Hippocampal formation (tissue), 2 donors: ENCODE data around the gene NARS2.
"Not testable (repeated sequence)": the region's sequence is repeated elsewhere in the genome, so short reads cannot be mapped to it uniquely, and the experiment has no call there.

Experiments used
- DNase-seq, 2 donors: peaks; one replicate each; lab custom pipeline; 2025; lab: John Stamatoyannopoulos, UW

Gene NARS2, protein sequence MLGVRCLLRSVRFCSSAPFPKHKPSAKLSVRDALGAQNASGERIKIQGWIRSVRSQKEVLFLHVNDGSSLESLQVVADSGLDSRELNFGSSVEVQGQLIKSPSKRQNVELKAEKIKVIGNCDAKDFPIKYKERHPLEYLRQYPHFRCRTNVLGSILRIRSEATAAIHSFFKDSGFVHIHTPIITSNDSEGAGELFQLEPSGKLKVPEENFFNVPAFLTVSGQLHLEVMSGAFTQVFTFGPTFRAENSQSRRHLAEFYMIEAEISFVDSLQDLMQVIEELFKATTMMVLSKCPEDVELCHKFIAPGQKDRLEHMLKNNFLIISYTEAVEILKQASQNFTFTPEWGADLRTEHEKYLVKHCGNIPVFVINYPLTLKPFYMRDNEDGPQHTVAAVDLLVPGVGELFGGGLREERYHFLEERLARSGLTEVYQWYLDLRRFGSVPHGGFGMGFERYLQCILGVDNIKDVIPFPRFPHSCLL

DNA sequence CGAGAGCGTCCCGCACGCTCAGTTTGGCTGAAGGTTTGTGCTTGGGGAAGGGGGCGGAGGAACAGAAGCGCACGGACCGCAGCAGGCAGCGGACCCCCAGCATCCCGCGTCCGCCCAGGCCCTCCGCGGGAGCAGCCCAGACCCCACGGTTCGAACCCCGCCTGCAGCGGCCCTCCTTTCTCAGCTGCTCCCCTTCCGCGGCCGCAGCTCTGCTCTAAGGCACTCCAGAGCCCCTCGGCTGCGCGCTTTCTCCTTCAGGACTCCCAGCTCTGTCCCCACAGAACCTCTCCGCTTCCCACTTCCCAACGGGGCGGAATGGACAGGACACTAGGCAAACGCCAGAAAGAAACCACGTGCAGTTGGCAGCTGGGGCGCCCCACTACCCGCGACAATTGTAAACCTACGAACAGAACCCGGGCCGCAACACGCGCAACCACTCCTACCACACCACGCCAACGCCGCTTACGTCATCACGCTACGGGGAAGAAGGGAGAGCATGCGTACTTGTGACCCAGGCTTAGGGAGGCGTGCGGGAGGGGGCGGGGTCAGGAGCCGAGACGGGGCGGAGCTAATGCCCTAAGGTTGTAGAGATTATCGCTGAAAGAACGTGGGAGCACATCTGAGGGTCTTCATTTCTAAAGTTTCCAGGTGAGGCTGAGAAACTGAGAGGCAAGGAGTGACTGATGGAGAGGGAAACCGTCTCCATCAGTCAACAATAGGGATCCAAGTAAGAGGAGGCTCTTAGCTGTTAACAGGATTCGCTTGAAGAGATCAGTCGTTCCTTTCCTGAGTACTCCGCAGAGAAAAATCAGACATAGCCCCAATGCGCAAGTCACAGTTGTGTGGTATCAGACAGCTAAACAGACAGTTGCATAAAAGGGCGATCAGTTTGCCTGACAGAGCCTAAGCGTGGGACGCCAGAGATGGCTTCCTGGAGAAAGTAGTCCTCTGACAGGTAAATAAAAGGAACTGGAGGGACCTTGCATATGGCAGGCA is at the start of gene NARS2:
Gene NARS2 (minus strand): TSS at position 479 of the 996 bp plus-strand sequence. CDS start 376 bp downstream, at position 103.
- peak; percentile 96 to 97 for DNase-seq

DNA sequence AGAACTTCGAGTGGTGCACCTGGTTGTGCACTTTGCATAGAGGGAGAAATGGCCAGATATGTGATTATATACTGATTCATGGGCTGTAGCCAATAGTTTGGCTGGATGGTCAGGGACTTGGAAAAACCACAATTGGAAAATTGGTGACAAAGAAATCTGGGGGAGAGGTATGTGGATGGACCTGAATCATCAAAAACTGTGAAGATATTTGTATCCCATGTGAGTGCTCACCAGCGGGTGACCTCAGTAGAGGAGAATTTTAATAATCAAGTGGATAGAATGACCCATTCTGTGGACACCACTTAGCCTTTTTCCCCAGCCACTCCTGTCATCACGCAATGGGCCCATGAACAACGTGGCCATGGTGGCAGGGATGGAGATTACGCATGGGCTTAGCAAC is 48.0 kb upstream of the NARS2 start:
- DNase-seq = no peak

DNA sequence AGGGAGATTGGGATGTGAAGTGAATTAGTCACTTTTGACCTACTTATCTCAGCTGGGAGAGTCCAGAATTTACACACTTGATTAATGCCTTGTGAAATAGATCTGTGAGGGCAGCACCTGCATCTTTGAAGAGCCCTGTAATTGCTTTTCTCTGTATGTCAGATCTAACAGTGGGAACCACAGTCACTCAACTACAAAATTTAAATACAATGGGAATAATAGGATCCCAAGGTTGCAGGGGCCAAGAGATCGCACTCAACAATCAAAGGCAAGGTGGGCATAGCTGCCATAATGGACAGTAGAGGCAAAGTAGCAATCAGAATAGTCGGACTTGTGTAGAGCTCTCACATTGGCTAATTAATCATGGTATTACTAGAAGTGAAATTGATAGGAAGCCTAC is 45.5 kb upstream of the NARS2 start:
- DNase-seq = no peak

DNA sequence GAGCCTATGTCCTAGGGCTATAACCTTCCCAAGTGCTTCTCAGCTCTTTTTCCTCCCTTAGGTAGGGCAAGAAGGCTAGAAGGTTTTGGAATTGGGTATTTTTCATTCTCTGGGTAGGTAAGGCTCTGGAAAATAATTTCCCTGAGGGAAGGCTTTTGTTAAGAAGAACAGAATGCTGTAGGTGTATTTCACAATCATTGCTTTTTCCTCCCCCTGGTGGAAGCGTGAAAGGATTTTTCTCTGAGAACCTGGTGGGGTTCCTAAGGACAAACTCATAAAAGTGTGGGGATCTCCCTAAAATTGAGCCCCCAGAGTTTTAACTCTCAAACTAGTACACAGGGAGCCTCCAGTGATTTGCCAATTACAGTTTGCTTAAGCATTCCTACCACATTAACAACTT is 41.1 kb upstream of the NARS2 start:
- no peak for DNase-seq

DNA sequence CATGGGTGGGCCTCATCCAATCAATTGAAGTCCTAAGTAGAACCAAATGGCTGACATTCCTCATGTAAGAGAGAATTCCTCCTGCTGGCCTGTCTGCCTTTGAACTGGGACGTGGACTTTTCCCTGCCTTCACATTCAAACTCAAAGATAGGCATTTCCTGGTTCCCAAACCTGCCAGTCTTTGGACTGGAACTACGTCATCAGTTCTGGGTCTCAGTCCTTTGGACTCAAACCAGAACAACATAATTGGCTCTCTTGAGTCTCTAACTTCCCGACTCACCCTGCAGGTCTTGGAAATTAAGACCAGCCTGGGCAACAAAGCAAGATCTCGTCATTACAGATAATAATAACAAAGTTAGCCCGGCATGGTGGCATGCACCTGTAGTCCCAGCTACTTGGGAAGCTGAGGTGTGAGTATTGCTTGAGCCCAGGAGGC is 38.7 kb upstream of the NARS2 start:
- DNase-seq = no peak

DNA sequence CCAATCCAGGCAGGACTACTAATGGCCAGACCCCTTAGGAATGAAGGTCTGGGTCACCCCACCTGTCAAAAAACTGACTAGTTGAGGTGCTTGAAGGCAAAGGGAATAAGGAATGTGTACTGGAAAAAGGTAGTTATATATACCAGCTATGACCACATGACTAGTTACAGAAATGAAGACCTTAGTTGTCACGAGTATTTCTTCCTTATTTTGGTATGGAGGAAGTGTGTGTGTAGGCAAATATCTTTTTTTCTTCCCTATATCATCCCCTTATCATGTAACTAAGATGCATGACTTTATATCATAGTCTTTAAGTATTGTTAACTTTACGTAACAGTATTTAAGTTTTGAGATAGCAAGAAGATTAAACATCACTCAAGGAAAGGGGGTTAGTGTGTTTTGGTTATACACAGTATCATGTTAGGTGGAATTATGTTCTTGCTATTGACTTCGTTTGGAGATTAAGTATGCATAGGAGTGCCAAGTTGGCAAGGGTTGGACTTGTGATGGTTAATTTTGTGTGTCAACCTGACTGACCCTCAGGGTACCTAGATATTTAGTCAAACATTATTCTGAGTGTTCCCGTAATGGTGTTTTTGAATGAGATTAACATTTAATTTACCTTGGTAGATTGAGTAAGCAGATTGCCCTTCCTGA is 38.2 kb upstream of the NARS2 start:
- no peak for DNase-seq

DNA sequence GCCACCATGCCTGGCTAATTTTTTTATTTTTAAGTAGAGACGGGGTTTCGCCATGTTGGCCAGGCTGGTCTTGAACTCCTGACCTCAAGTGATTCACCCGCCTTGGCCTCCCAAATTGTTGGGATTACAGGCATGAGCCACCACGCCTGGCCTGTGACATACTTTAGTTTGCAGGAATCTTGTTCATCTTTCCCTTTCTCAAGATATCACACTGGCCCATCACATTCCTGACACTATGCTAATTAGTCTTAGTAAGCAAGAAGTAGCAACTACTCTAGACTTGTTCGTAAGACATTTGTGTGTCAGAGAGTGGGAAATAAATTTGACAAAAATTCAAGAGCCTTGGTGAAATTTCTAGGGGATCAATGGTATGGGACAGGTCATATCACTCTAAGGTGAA is 34.7 kb upstream of the NARS2 start:
- not testable (repeated sequence) for DNase-seq

DNA sequence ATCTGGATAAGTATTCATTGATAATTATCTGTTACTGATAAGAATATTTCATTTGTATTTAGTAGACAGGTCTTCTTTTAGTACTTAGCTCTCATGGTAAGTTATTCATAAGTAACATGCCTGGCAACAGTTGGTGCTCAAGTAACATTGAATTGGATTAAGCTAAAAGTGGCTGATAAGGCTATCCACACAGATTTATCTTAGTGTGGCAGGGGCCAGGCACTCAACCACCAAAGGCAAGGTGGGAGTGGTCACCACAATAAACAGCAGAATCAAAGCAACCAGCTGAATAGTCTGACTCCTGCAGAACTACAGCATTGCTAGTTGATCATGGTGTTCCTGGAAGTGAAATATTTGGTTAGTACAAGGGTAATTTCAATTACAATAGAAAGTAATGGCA is 33.0 kb upstream of the NARS2 start:
- no peak for DNase-seq

DNA sequence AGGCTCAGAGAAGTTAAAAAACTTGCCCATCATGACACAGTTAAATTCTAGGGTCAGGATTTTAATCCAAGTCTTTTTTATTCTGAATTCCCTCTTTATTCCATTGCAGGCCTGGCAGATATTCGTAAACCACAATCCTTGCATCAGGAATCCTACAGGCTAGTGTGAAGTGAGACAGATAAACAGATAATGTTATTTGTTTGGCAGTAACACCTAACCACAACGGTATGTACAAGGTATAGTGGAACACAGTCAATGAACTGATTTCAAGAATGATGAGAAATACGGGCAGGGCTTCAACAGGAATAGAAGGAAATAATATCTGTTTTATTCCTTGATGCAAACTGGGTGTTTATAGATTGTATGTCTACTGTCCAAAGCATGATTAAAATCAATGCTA is 32.0 kb upstream of the NARS2 start:
- no peak for DNase-seq

DNA sequence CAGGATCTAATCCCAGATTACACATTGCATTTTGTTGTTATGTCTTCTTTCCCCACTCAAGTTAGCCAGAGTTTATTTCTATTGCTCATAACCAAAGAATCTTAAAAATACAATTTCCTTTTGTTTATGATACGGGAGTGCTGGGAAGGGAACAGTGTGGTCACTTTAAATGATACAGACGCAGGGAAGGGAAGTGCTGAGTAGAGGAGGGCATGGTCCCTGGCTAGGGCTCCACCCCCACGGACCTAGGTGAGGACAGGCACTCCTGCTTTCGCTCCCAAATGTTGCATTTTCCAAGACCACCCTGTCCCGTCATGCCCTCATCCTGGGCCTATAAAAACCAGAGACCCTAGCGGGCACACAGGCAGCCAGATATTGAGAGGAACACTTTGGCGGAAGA is 30.6 kb upstream of the NARS2 start:
- no peak for DNase-seq

DNA sequence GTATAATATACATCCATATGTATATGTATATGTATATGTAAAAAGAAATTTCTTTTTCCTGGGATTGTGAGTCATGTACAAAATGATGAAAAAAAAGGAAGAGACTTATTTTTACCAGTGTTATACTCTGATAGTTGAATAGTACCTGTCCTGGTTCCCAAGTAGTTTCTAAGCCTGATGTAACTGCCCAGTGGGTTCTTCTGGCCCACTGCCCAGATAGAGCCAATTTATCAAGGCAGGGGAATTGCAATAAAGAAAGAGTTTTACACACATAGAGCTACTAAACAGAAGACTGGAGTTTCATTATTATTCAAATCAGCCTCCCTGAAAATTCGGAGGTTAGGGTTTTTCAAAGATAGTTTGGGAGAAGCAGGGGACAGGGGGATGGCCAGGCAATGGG is 29.1 kb upstream of the NARS2 start:
- DNase-seq = no peak

DNA sequence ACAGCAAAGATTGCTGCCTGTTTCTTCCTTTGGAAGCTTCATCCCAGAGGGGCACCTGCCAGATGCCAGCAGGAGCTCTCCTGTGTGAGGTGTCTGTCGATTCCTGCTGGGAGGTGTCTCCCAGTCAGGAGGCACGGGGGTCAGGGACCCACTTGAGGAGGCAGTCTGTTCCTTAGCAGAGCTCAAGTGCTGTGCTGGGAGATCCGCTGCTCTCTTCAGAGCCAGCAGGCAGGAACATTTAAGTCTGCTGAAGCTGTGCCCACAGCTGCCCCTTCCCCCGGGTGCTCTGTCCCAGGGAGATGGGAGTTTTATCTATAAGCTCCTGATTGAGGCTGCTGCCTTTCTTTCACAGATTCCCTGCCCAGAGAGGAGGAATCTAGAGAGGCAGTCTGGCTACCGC is 28.1 kb upstream of the NARS2 start:
- not testable (repeated sequence) for DNase-seq

DNA sequence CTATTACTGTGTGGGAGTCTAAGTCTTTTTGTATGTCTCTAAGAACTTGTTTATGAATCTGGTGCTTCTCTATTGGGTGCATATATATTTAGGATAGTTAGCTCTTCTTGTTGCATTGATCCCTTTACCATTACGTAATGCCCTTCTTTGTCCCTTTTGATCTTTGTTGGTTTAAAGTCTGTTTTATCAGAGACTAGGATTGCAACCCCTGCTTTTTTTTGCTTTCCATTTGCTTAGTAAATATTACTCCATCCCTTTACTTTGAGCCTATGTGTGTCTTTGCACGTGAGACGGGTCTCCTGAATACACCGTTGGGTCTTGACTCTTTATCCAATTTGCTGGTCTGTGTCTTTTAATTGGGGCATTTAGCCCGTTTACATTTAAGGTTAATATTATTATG is 26.4 kb upstream of the NARS2 start:
- not testable (repeated sequence) for DNase-seq

DNA sequence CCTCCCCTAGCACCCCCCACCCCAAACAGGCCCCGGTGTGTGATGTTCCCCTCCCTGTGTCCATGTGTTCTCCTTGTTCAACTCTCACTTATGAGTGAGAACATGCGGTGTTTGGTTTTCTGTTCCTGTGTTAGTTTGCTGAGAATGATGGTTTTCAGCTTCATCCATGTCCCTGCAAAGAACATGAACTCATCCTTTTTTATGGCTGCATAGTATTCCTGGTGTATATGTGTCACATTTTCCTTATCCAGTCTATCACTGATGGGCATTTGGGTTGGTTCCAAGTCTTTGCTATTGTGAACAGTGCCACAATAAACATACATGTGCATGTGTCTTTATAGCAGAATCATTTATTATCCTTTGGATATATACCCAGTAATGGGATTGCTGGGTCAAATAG is 22.9 kb upstream of the NARS2 start:
- not testable (repeated sequence) for DNase-seq

DNA sequence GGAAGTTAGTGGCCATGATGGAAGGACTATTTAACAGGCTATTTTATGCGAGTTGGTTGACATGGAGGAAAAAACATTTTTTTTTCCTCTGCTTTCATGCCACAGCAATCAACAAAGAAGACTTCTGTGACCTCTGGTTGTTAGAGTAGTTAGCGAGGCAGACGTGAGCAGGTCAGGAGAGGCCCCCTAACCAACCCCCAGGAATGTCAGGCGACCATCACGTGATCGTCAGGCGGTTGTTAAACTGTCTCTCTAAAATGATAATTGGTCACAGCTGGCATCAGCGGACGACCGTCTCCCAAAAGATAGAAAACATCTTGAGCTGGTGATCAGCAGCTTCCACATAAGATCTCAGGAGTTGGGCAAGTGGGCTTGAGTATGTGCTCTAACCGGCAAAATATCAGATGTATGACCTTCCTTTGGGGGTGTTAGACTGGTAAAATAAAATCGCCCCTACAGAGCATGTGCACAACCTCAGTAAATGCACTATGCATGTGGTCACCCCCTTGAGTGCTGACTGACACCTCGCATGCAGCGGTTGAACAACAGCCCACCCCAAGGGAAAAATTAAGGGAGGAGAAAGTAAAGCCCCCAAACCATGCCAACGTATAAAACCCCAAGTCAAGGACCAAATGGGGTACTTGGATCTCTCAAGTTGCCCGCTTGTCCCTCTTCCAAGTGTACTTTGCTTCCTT is 20.9 kb upstream of the NARS2 start:
- no peak for DNase-seq

DNA sequence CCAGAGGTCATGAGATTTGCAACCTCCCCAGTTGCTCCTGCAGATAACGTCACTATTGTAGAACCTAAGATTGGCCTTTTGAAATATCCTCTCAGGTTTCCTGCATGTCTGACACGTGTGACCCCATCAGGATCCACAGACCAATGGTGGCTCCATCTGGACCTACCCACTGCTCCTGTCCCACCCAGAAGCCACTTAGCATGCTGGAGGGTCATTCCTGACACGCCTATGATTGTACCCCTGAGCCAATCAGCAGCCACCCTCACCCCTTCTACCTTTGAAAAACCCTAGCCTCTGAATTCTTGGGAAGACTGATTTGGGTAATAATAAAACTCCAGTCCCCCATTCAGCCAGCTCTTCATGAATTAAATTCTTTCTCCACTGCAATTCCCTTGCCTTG is 20.1 kb upstream of the NARS2 start:
- DNase-seq = no peak

DNA sequence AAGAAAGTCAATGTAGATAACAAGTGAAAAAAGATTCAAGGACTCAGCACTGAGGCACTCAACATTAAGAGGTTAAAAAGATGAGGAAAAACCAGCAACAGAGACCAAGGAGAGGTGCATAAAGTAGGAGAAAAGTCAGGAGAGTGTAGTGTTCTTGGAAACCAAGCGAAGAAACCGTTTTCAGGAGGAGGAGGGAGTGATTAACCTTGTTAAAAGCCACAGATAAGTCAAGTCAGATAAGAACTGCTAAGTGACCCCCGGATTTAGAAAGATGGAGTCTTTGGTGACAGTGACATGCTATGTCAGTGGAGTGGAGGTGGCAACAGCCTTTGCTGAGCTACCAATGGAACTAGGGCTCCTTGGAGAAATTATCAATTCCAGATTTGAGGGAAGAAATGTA is 13.9 kb upstream of the NARS2 start:
- no peak for DNase-seq

DNA sequence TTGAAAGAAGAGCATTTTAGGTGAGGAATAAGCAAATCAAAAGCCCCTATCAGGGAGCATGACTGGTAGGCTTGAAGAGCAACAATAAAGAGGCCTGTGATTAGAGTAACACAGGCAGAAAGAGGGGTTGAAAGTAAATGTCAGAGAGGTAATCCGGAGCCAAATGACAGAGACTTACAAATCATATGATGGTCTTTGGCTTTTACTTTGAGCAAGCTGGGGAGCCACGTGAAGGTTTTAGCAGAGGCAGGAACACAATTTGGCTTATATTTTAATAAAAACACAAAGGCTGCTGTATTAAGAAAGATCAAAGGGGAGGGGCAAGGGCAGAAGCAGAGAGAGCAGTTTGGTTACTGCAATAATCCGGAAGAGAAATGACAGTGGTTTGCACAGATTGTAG is 12.8 kb upstream of the NARS2 start:
- DNase-seq = no peak

DNA sequence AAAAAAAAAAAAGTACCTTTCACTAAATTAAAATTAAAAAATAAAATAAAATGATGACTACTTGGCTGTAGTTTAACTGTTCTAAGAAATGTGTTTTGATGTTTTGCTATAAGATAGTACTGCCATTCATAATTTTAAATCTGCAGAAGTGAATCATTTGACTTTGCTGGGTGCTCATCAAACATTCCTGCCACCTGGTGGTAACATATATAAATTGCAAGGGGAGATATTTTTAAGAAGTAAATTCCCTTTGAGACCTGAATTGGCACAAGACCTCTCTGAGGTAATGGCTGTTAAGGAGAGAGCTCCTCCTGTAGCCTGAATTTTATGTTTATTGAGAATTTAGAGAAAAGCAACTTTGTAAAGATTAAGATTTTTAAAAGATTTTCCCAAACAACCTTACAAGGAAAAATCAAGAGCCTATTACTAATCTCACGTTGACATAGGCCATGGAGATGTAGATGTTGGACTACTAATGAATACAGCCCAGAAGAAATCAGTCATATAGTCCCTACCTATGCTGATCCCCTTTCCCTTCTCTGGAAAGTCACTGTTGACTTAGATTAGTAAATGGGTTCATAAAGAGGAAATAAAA is 11.9 kb upstream of the NARS2 start:
- DNase-seq = no peak

DNA sequence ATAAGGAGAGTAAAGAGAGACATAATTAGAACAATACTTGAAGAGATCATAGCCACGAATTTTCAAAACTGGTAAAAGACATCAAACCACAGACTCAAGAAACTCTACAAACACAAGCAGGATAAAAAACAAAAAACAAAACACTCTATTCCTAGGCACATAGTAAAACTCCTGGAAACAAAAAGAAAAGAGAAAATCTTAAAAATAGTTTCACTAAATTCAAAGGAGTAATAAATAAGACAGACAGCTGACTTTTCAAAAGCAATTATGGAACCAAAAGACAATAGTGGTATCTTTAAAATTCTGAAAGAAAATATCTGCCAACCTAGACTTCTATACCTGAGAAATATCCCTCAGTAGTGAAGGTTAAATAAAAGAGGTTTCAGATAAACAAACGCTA is 9.2 kb upstream of the NARS2 start:
- DNase-seq = no peak

DNA sequence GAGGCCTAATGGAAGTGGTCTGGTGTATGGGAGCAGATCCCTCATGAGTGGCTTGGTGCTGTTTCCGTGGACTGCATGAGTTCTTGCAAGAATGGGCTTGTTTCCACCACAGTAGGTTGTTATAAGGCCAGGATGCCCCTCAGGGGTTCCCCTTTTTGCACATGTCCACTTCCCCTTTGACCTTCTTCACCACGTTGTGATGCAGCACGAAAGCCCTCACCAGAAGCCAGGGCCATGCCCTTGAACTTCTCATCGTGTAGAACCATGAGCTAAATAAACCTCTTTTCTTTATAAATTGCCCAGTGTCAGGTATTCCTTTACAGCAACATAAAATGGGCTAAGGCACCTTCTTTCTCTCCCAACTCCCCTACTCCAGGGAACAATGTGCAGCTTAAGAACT is 2.8 kb upstream of the NARS2 start:
- DNase-seq = no peak
